ENCODE results near the gene SFXN3.

Gene SFXN3

DNA sequence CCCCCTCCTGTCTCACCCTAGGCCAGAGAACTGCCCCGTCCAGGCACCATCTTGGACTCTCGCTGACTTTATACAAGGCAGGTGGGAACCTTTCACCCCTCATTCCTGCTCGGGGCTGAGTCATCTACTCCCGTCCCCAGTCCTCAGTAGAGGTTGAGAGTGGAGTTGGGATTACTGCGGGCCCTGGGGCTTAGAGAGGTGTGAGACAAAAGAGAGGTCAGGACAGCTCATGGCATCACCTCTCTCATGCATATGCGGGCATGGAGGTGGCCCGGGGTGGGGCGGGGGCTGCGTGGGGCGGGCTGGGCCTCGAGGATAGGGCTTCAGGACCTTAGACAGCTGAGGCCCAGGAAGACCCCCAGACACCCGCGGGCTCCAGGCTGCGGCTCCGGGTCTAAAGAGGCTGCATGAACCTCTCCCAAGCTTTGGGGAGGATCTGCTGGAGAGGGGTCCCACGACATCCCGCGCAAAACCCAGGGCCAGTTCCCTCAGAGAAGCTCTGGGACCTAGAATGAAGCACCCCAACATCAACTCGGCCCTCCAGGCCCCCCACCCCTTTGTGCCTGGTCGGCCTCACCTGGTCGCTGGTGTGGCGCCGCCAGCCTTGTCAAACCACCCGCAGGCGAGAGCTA, 422 bp upstream of the SFXN3 start:
- Histone ChIP-seq H3K79me2 (ENCODE audit: control insufficient read depth, low read length) (no peaks in the 10 kb centered on the region), H3F3A (ENCODE audit: control insufficient read depth, insufficient read depth) (no peaks in the 10 kb centered on the region), H3K36me3 (ENCODE audit: control insufficient read depth, low read length) (no peaks in the 10 kb centered on the region), H3K4me1 (ENCODE audit: control insufficient read depth, low read length) (peaks cover 33% of the 10 kb centered on the region), H3K9me3 (ENCODE audit: control insufficient read depth, insufficient read depth, low read length) (no peaks in the 10 kb centered on the region), H3K27ac (ENCODE audit: low read depth, low read length) (no peak overlapping the region), H4K20me1 (ENCODE audit: control insufficient read depth, insufficient read depth, low read depth, low read length) (no peaks in the 10 kb centered on the region), H3K9me2 (replicated peaks; ENCODE audit: control insufficient read depth, low read length) (no peaks in the 10 kb centered on the region), H3K4me2 (ENCODE audit: low read length) (peak overlapping the region; percentile 95), H3K27me3 (ENCODE audit: control insufficient read depth, low read length) (peaks cover 63% of the 10 kb centered on the region), H3K4me3 (ENCODE audit: low read length) (peak overlapping the region; percentile 73)
- TF ChIP-seq, protein P1, sequence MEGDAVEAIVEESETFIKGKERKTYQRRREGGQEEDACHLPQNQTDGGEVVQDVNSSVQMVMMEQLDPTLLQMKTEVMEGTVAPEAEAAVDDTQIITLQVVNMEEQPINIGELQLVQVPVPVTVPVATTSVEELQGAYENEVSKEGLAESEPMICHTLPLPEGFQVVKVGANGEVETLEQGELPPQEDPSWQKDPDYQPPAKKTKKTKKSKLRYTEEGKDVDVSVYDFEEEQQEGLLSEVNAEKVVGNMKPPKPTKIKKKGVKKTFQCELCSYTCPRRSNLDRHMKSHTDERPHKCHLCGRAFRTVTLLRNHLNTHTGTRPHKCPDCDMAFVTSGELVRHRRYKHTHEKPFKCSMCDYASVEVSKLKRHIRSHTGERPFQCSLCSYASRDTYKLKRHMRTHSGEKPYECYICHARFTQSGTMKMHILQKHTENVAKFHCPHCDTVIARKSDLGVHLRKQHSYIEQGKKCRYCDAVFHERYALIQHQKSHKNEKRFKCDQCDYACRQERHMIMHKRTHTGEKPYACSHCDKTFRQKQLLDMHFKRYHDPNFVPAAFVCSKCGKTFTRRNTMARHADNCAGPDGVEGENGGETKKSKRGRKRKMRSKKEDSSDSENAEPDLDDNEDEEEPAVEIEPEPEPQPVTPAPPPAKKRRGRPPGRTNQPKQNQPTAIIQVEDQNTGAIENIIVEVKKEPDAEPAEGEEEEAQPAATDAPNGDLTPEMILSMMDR (IDR thresholded peaks at IDR 0.05; ENCODE audit: low read depth, low read length, poor library complexity, severe bottlenecking) = no peak
- TF ChIP-seq EZH2phosphoT487 (IDR thresholded peaks at IDR 0.05; ENCODE audit: borderline replicate concordance, low read length) = no peak

DNA sequence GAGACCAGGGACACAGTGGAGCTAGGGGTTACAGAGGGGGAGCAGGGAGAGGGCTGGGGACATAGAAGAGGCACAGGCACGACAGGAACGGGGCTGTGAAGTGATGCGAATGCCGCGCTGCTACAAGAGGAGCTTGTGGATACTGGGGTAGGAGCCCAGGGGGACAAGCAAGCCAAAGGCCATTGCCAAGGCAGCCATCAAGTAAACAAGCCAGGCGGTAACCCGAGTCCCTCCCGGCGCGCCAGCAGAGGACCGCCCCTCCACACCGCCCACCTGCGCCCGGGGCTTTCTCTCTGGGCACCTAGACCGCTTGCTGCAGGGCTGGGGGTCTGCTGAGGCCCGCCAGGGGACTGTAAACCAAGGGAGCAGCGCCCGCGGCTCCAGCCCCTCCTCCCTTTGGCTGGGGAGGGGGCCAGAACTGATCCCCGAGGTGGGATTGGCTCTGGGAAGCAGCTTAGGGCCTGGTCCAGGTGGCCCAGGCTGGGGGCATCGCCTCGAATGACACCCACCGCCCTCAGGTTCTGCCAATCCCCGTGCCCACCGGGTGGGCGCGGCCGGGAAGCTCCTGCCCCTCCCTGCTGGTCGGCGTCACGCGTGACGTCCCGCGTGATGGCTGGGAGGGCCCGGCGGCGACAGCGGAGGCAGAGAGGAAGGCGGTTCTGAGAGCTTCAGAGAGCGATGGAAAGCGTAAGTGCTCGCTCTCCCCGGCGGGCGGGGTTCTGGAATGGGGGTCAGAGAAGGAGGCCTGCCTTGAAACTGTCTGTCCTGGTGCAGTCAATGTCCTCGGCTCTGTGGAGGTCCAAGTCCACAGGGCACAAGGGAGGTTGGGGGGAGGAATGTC, 982 bp downstream of the SFXN3 start:
- Histone ChIP-seq H3K4me2 (ENCODE audit: low read length) (peak overlapping the region; percentile 95), H3K4me1 (ENCODE audit: control insufficient read depth, low read length) (peaks cover 33% of the 10 kb centered on the region), H3K4me3 (ENCODE audit: low read length) (peak overlapping the region; percentile 73), H3K36me3 (ENCODE audit: control insufficient read depth, low read length) (no peaks in the 10 kb centered on the region), H4K20me1 (ENCODE audit: control insufficient read depth, insufficient read depth, low read depth, low read length) (no peaks in the 10 kb centered on the region), H3K79me2 (ENCODE audit: control insufficient read depth, low read length) (no peaks in the 10 kb centered on the region), H3K27me3 (ENCODE audit: control insufficient read depth, low read length) (peaks cover 65% of the 10 kb centered on the region), H3K27ac (ENCODE audit: low read depth, low read length) (no peak overlapping the region), H3K9me2 (replicated peaks; ENCODE audit: control insufficient read depth, low read length) (no peaks in the 10 kb centered on the region), H3F3A (ENCODE audit: control insufficient read depth, insufficient read depth) (no peaks in the 10 kb centered on the region), H3K9me3 (ENCODE audit: control insufficient read depth, insufficient read depth, low read length) (no peaks in the 10 kb centered on the region)
- no peak for TF ChIP-seq EZH2phosphoT487 (IDR thresholded peaks at IDR 0.05; ENCODE audit: borderline replicate concordance, low read length)
- TF ChIP-seq, protein P1 (IDR thresholded peaks at IDR 0.05; ENCODE audit: low read depth, low read length, poor library complexity, severe bottlenecking) = no peak

DNA sequence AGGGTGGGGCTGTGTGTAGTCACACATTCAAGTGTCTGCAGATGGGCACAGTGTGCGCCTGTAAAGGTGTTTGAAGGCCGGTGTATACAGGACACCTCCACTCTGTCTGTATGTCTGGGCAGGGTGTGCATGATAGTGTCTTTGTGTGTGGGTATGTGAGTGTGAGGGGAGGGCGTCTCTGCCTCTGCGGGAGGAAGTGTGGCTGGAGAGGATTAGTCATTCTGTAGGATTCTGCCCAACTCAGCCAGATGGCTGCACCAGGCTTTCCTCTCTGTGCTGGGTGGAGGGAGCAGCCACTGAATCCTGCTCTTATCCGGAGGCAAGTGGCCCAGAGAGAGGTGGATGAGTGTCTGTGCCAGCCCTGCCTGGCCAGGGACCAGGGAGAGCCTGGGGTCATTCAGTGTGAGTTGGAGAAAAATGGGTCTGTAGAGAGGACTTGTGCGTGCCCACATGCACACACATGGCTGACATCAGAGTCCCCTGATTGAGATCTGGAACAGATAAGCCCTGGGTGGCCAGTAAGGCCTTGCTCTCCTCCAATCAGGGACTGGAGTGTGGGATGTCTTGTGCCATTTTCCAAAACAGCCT, 1.7 kb downstream of the SFXN3 start:
- Histone ChIP-seq H3K9me2 (replicated peaks; ENCODE audit: control insufficient read depth, low read length) (no peaks in the 10 kb centered on the region), H3K4me1 (ENCODE audit: control insufficient read depth, low read length) (peaks cover 33% of the 10 kb centered on the region), H3K27me3 (ENCODE audit: control insufficient read depth, low read length) (peaks cover 66% of the 10 kb centered on the region), H3K4me2 (ENCODE audit: low read length) (peak overlapping the region; percentile 95), H3K27ac (ENCODE audit: low read depth, low read length) (no peak overlapping the region), H3K4me3 (ENCODE audit: low read length) (peak overlapping the region; percentile 73), H3K9me3 (ENCODE audit: control insufficient read depth, insufficient read depth, low read length) (no peaks in the 10 kb centered on the region), H4K20me1 (ENCODE audit: control insufficient read depth, insufficient read depth, low read depth, low read length) (no peaks in the 10 kb centered on the region), H3K79me2 (ENCODE audit: control insufficient read depth, low read length) (no peaks in the 10 kb centered on the region), H3F3A (ENCODE audit: control insufficient read depth, insufficient read depth) (no peaks in the 10 kb centered on the region), H3K36me3 (ENCODE audit: control insufficient read depth, low read length) (no peaks in the 10 kb centered on the region)
- no peak; the same call in 1 of the 2 replicates for TF ChIP-seq EZH2phosphoT487 (IDR thresholded peaks at IDR 0.05; ENCODE audit: borderline replicate concordance, low read length)
- TF ChIP-seq, protein P1 (IDR thresholded peaks at IDR 0.05; ENCODE audit: low read depth, low read length, poor library complexity, severe bottlenecking) = no peak

Data from DOHH2 (cell line).